Thoracic aorta (tissue), 2 donors: ENCODE measurements around the gene E2F7. TPM values are rescaled to one million over a fixed set of nuclear protein-coding genes. Genes with fewer than 3 reads are reported as not detected.
"Not testable (repeated sequence)": the region's sequence is repeated elsewhere in the genome, so short reads cannot be mapped to it uniquely, and the experiment has no call there.

Experiments
- ATAC-seq: fragments of 150-250 bp; one replicate; pipeline ENCODE4 v1.8.0; 2017; ENCODE audit warnings: low read depth; ENCODE audit not compliant: insufficient number of reproducible peaks, low FRiP score
- DNase-seq: peaks from one replicate; pipeline ENCODE4 v3.0.0-alpha.2; 2020; ENCODE audit warnings: low spot score
- H3K27ac ChIP-seq, 2 donors: fragments of 200-600 bp; sonication (generic); 1 replicate in 1 of 2; 2 replicates in 1 of 2; pipeline ENCODE4 v1.5.1; 2016; ENCODE audit warnings: mild to moderate bottlenecking in 2 of 2, moderate library complexity in 2 of 2
- H3K27me3 ChIP-seq: fragments of 200-600 bp; sonication (generic); replicated peaks from 2 replicates; pipeline ENCODE4 v1.6.0; 2016; ENCODE audit warnings: mild to moderate bottlenecking; ENCODE audit not compliant: insufficient read depth
- H3K36me3 ChIP-seq: fragments of 200-600 bp; sonication (generic); one replicate; pipeline ENCODE4 v1.5.1; 2016
- H3K4me1 ChIP-seq, 2 donors: fragments of 200-600 bp; sonication (generic); 1 replicate in 1 of 2; 2 replicates in 1 of 2; pipeline versions ENCODE4 v1.5.1 to v1.6.0; 2016; ENCODE audit warnings: low read depth in 2 of 2, mild to moderate bottlenecking in 1 of 2; ENCODE audit not compliant: control insufficient read depth in 1 of 2
- H3K4me3 ChIP-seq: fragments of 200-600 bp; sonication (generic); 2 replicates; pipeline ENCODE4 v1.5.1; 2016; ENCODE audit warnings: mild to moderate bottlenecking
- H3K9me3 ChIP-seq: fragments of 200-600 bp; sonication (generic); 2 replicates; pipeline ENCODE4 v1.5.1; 2016
- CTCF ChIP-seq: fragments of 200-600 bp; sonication (generic); IDR thresholded peaks from one replicate; pipeline ENCODE4 v1.5.1; 2019; ENCODE audit warnings: antibody characterized with exemption
- total RNA-seq, 2 donors: library from RNA; depleted of rRNA; stranded (reverse); fragments of >200 nt; gene quantifications; one replicate each; pipeline versions ENCODE4 v1.1.0 to v1.2.3, GENCODE V29; 2016

The E2F7 gene
- total RNA-seq, 2 donors from 2014 or later = not detected

- H3K27ac ChIP-seq = no peak overlapping the region
- no peak overlapping the region for H3K4me3 ChIP-seq
- TF ChIP-seq CTCF = no peak
- no peaks in the 10 kb centered on the region for H3K4me1 ChIP-seq
- no peaks in the 10 kb centered on the region for H3K27me3 ChIP-seq
- H3K36me3 ChIP-seq = no peaks in the 10 kb centered on the region
- DNase-seq (no peak), ATAC-seq (no peak)
- H3K9me3 ChIP-seq = no peaks in the 10 kb centered on the region
These were observed 12.9 kb upstream of the E2F7 start for GRCh38 chr12:77078231-77078630.

GRCh38 chr12:77076886-77077285 is 11.5 kb upstream of the E2F7 start:
- Histone ChIP-seq H3K27me3 (no peaks in the 10 kb centered on the region), H3K27ac (no peak overlapping the region), H3K4me1 (no peaks in the 10 kb centered on the region), H3K9me3 (no peaks in the 10 kb centered on the region), H3K4me3 (no peak overlapping the region), H3K36me3 (no peaks in the 10 kb centered on the region)
- ATAC-seq (no peak), DNase-seq (no peak)
- no peak for TF ChIP-seq CTCF

GRCh38 chr12:77073894-77074293 is 8.5 kb upstream of the E2F7 start:
- H3K4me3 ChIP-seq, H3K4me1 ChIP-seq, DNase-seq, H3K9me3 ChIP-seq, H3K27me3 ChIP-seq, ATAC-seq, H3K27ac ChIP-seq, H3K36me3 ChIP-seq: not testable (repeated sequence)

GRCh38 chr12:77072833-77073495 is 7.6 kb upstream of the E2F7 start:
- TF ChIP-seq CTCF = no peak
- Histone ChIP-seq H3K9me3 (no peaks in the 10 kb centered on the region), H3K27ac (no peak overlapping the region), H3K36me3 (no peaks in the 10 kb centered on the region), H3K4me3 (no peak overlapping the region), H3K27me3 (no peaks in the 10 kb centered on the region), H3K4me1 (no peaks in the 10 kb centered on the region)
- no peak for DNase-seq
- no peak for ATAC-seq

GRCh38 chr12:77070800-77071449 is 5.6 kb upstream of the E2F7 start:
- no peak for DNase-seq
- Histone ChIP-seq H3K27ac (no peak overlapping the region), H3K36me3 (no peaks in the 10 kb centered on the region), H3K4me3 (no peak overlapping the region), H3K4me1 (no peaks in the 10 kb centered on the region), H3K9me3 (no peaks in the 10 kb centered on the region), H3K27me3 (no peaks in the 10 kb centered on the region)
- TF ChIP-seq CTCF = no peak
- ATAC-seq = no peak

GRCh38 chr12:77070382-77070781 is 5.0 kb upstream of the E2F7 start:
- Histone ChIP-seq H3K36me3 (no peaks in the 10 kb centered on the region), H3K4me1 (no peaks in the 10 kb centered on the region), H3K27me3 (no peaks in the 10 kb centered on the region), H3K27ac (no peak overlapping the region), H3K9me3 (no peaks in the 10 kb centered on the region), H3K4me3 (no peak overlapping the region)
- ATAC-seq = no peak
- no peak for DNase-seq
- no peak for TF ChIP-seq CTCF
